ENCODE results near the gene ADRM1. TPM values are rescaled to one million over a fixed set of nuclear protein-coding genes. Genes with fewer than 3 reads are reported as not detected.

The ADRM1 gene
- total RNA-seq, 1 donor from 2014 or later = 87.2 TPM

DNA sequence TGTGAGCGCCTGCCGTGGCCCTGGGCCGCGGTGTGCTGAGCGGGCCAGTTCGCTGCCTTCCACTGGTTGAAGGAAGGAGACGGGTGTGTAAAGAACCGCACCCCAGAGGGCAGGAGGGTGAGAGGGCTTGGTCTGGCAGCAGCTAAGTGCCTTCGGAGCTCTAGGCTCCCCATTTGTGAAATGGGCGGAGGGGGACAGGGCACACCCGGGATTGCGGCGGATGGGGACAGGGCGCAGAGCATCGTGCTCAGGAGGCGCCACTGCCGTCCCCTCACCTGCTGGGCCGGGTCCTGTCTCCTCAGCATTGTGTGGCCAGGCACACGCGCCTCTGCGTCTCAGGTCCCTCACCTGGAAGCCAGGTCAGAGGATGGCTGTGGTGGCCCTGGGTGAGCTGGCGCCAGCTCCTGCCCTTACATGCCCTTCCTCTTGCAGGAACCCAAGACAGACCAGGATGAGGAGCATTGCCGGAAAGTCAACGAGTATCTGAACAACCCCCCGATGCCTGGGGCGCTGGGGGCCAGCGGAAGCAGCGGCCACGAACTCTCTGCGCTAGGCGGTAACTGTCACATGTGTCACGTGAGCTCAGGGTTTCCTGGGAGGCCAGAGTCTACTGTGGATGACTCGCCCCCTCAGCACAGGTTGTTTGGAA is 3.1 kb downstream of the ADRM1 start:
- TF ChIP-seq, protein P1, sequence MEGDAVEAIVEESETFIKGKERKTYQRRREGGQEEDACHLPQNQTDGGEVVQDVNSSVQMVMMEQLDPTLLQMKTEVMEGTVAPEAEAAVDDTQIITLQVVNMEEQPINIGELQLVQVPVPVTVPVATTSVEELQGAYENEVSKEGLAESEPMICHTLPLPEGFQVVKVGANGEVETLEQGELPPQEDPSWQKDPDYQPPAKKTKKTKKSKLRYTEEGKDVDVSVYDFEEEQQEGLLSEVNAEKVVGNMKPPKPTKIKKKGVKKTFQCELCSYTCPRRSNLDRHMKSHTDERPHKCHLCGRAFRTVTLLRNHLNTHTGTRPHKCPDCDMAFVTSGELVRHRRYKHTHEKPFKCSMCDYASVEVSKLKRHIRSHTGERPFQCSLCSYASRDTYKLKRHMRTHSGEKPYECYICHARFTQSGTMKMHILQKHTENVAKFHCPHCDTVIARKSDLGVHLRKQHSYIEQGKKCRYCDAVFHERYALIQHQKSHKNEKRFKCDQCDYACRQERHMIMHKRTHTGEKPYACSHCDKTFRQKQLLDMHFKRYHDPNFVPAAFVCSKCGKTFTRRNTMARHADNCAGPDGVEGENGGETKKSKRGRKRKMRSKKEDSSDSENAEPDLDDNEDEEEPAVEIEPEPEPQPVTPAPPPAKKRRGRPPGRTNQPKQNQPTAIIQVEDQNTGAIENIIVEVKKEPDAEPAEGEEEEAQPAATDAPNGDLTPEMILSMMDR (IDR thresholded peaks at IDR 0.05) = no peak
- Mint-ChIP-seq H3K4me3 (ENCODE audit: unreplicated experiment) (peak overlapping the region; percentile 49), H3K9me3 (ENCODE audit: low read depth) (no peaks in the 10 kb centered on the region), H3K36me3 (ENCODE audit: low read depth) (peaks cover 12% of the 10 kb centered on the region), H3K27me3 (ENCODE audit: low read depth) (no peaks in the 10 kb centered on the region), H3K4me1 (ENCODE audit: low read depth) (peaks cover 32% of the 10 kb centered on the region), H3K27ac (ENCODE audit: unreplicated experiment) (peak overlapping the region; percentile 66)
- DNase-seq (ENCODE audit: low spot score) = no peak

DNA sequence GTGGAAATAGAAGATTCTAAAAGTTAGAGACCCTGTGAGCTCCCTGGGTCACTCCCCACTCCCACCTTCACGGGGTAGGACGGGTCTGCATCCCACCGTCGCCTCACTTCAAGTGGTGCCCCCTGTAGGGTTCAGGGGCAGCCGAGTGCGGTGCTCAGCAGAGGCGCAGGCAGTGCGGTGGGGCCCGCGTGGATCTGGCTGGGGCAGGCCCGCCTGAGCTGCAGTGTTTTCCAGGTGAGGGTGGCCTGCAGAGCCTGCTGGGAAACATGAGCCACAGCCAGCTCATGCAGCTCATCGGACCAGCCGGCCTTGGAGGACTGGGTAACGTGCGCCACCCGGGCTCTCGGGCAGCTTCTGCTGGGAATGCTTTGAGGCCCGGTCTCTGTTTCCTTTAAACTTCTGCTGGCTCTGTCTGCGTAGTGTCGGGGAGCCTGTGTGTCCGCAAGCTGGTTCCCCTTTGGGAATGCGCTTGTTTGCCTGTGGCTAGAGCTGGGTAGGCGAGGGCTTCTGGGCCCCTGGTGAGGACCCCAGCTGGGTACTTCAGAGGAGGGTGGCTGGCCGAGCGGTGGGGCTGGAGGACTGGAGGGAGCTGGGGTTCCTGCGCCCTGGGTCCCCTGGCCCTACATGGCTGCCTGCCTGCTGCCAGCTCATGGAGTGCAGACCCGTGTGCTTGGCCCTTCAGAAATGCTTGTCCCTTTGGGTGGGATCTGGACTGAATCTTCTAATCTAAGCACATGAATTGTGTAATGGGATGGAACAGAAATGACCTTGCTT is 3.8 kb downstream of the ADRM1 start:
- H3K9me3 Mint-ChIP-seq (ENCODE audit: low read depth) = no peaks in the 10 kb centered on the region
- no peak for DNase-seq (ENCODE audit: low spot score)
- peaks cover 31% of the 10 kb centered on the region for H3K4me1 Mint-ChIP-seq (ENCODE audit: low read depth)
- H3K4me3 Mint-ChIP-seq (ENCODE audit: unreplicated experiment) = no peak overlapping the region
- TF ChIP-seq, protein P1 (IDR thresholded peaks at IDR 0.05) = no peak
- peaks cover 12% of the 10 kb centered on the region for H3K36me3 Mint-ChIP-seq (ENCODE audit: low read depth)
- no peak overlapping the region for H3K27ac Mint-ChIP-seq (ENCODE audit: unreplicated experiment)
- no peaks in the 10 kb centered on the region for H3K27me3 Mint-ChIP-seq (ENCODE audit: low read depth)

DNA sequence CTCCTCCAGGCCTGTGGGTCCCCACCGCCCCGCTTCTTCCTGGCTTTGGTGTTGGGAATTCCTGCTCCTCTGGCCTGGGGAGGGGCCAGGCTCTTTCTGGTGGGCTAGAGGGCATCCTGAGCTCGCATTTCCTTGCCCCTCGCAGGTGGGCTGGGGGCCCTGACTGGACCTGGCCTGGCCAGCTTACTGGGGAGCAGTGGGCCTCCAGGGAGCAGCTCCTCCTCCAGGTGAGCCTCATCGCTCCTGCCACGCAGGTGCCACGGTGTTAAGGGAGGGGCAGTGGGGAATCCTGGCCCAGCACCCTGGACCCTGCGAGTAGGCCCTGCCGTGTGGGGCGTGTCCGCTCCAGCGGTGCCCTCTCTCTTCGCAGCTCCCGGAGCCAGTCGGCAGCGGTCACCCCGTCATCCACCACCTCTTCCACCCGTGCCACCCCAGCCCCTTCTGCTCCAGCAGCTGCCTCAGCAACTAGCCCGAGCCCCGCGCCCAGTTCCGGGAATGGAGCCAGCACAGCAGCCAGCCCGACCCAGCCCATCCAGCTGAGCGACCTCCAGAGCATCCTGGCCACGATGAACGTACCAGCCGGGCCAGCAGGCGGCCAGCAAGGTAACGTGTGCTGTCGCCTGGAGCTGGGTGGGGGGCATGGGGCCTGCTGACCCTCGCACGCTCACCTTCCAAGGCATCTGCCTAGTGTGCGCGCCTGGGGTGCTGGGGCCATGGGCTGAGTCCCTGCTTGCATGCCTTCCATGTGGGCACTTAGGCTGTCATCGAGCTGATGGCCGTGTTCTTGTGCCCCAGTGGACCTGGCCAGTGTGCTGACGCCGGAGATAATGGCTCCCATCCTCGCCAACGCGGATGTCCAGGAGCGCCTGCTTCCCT is 4.7 kb downstream of the ADRM1 start:
- DNase-seq (ENCODE audit: low spot score) = no peak
- Mint-ChIP-seq H3K36me3 (ENCODE audit: low read depth) (peaks cover 12% of the 10 kb centered on the region), H3K27ac (ENCODE audit: unreplicated experiment) (no peak overlapping the region), H3K27me3 (ENCODE audit: low read depth) (no peaks in the 10 kb centered on the region), H3K9me3 (ENCODE audit: low read depth) (no peaks in the 10 kb centered on the region), H3K4me3 (ENCODE audit: unreplicated experiment) (no peak overlapping the region), H3K4me1 (ENCODE audit: low read depth) (peaks cover 23% of the 10 kb centered on the region)
- TF ChIP-seq, protein P1 (IDR thresholded peaks at IDR 0.05) = no peak

DNA sequence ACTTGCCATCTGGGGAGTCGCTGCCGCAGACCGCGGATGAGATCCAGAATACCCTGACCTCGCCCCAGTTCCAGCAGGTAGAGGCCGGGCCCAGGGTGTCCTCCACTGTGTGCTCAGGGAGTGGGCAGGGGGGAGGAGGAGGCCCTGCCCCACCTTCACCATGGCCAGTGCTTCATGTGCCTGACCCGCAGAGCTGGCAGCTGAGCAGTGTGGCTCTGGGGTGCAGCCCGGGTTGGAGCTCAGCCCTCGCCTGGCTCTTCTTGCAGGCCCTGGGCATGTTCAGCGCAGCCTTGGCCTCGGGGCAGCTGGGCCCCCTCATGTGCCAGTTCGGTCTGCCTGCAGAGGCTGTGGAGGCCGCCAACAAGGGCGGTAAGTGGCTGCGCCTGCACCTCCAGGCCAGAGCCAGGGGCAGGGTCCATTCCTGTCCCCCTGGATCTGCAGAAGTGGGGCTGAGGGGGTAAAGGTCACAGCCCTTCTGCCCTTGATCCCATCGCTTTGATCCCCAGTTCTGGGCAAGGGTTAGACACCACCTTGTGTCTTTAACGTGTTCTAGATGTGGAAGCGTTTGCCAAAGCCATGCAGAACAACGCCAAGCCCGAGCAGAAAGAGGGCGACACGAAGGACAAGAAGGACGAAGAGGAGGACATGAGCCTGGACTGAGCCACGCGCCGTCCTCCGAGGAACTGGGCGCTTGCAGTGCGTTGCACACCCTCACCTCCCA is 5.5 kb downstream of the ADRM1 start:
- no peaks in the 10 kb centered on the region for H3K27me3 Mint-ChIP-seq (ENCODE audit: low read depth)
- TF ChIP-seq, protein P1 (IDR thresholded peaks at IDR 0.05) = no peak
- H3K27ac Mint-ChIP-seq (ENCODE audit: unreplicated experiment) = no peak overlapping the region
- H3K4me1 Mint-ChIP-seq (ENCODE audit: low read depth) = peaks cover 23% of the 10 kb centered on the region
- H3K4me3 Mint-ChIP-seq (ENCODE audit: unreplicated experiment) = no peak overlapping the region
- DNase-seq (ENCODE audit: low spot score) = no peak
- H3K9me3 Mint-ChIP-seq (ENCODE audit: low read depth) = no peaks in the 10 kb centered on the region
- peaks cover 12% of the 10 kb centered on the region for H3K36me3 Mint-ChIP-seq (ENCODE audit: low read depth)

Measured in chondrocyte (in vitro differentiated cells).